ENCODE measurements around the gene TRNP1. TPM values are rescaled to one million over a fixed set of nuclear protein-coding genes. Genes with fewer than 3 reads are reported as not detected.

TRNP1 gene
- polyA plus RNA-seq, 1 donor (not counting 4 experiments of a cell fraction or from before 2014, with no cell fraction given), result 164 TPM

DNA sequence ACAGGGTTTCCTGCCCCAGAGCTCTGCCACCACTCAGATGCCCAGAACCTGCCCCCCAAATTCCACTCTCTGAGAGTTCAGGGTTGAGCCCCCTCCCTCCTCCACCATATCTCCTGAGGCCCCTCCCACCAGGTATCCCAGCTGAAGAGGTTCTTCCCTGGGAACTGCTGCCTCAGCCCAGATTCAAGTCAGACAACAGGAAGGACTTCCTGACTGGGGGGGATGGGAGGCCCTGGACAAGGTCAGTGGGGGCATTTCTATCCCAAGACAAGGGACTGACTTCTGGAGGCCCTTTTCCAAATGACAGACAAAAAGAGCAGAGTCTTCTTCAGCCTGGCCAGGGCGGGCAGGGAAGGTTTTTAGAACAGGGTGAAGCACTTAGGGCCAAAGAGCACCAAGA lies 43.2 kb downstream of the TRNP1 start:
- Histone ChIP-seq H3K4me2 (ENCODE audit: control insufficient read depth, extremely low read depth, insufficient read depth, low read depth, low read length) (no peak overlapping the region), H2AFZ (ENCODE audit: control insufficient read depth, low read length) (no peak overlapping the region), H3K27ac (ENCODE audit: control insufficient read depth, insufficient read depth, low read length) (no peak overlapping the region), H3K79me2 (ENCODE audit: control insufficient read depth, insufficient read depth, low read length) (no peaks in the 10 kb centered on the region), H3K9me3 (ENCODE audit: control insufficient read depth, low read depth, low read length) (no peaks in the 10 kb centered on the region), H3K4me1 (ENCODE audit: control insufficient read depth, extremely low read depth, insufficient read depth, low read length) (peaks cover 13% of the 10 kb centered on the region), H3K9ac (ENCODE audit: control insufficient read depth, extremely low read depth, insufficient read depth, low read length) (no peak overlapping the region), H3K36me3 (ENCODE audit: control insufficient read depth in 2 of 2, extremely low read depth in 1 of 2, insufficient read depth in 2 of 2, low read length in 2 of 2) (no peaks in the 10 kb centered on the region), H3K4me3 (ENCODE audit: control insufficient read depth in 2 of 3, extremely low read depth in 1 of 3, insufficient read depth in 2 of 3, low read depth in 1 of 3, low read length in 3 of 3) (no peak overlapping the region), H4K20me1 (ENCODE audit: control insufficient read depth, extremely low read depth, insufficient read depth, low read length) (no peaks in the 10 kb centered on the region), H3K27me3 (ENCODE audit: control insufficient read depth, extremely low read depth, insufficient read depth, low read length) (no peaks in the 10 kb centered on the region), H3K9me1 (ENCODE audit: control insufficient read depth, extremely low read depth, insufficient read depth, low read length) (no peaks in the 10 kb centered on the region)
- dilution Hi-C loops (cut with MboI; ENCODE audit: extremely low pct_ligation_motif_present, low sequenced_read_pairs), result loop anchor here (25.0 kb wide), 1 partner anchor 251 kb away; no protein-coding TSS in a partner anchor
- TF ChIP-seq, protein P1, sequence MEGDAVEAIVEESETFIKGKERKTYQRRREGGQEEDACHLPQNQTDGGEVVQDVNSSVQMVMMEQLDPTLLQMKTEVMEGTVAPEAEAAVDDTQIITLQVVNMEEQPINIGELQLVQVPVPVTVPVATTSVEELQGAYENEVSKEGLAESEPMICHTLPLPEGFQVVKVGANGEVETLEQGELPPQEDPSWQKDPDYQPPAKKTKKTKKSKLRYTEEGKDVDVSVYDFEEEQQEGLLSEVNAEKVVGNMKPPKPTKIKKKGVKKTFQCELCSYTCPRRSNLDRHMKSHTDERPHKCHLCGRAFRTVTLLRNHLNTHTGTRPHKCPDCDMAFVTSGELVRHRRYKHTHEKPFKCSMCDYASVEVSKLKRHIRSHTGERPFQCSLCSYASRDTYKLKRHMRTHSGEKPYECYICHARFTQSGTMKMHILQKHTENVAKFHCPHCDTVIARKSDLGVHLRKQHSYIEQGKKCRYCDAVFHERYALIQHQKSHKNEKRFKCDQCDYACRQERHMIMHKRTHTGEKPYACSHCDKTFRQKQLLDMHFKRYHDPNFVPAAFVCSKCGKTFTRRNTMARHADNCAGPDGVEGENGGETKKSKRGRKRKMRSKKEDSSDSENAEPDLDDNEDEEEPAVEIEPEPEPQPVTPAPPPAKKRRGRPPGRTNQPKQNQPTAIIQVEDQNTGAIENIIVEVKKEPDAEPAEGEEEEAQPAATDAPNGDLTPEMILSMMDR (optimal IDR thresholded peaks at IDR 0.05 in 1 of 3, IDR thresholded peaks at IDR 0.05 in 1 of 3, conservative IDR thresholded peaks at IDR 0.05 in 1 of 3; ENCODE audit: extremely low read depth in 1 of 3, insufficient read depth in 2 of 3, low read length in 3 of 3), result no peak
- TF ChIP-seq EZH2 (IDR thresholded peaks at IDR 0.05; ENCODE audit: low read length), result no peak
- FAIRE-seq (no peak), DNase-seq (ENCODE audit: low read depth, low spot score) (no peak)

- dilution Hi-C loops (cut with MboI; ENCODE audit: extremely low pct_ligation_motif_present, low sequenced_read_pairs), result loop anchor here (25.0 kb wide), 1 partner anchor 250 kb away; no protein-coding TSS in a partner anchor
- Histone ChIP-seq H2AFZ (ENCODE audit: control insufficient read depth, low read length) (no peak overlapping the region), H3K79me2 (ENCODE audit: control insufficient read depth, insufficient read depth, low read length) (no peaks in the 10 kb centered on the region), H3K9me1 (ENCODE audit: control insufficient read depth, extremely low read depth, insufficient read depth, low read length) (no peaks in the 10 kb centered on the region), H3K27ac (ENCODE audit: control insufficient read depth, insufficient read depth, low read length) (no peak overlapping the region), H3K27me3 (ENCODE audit: control insufficient read depth, extremely low read depth, insufficient read depth, low read length) (no peaks in the 10 kb centered on the region), H3K4me2 (ENCODE audit: control insufficient read depth, extremely low read depth, insufficient read depth, low read depth, low read length) (no peak overlapping the region), H4K20me1 (ENCODE audit: control insufficient read depth, extremely low read depth, insufficient read depth, low read length) (no peaks in the 10 kb centered on the region), H3K36me3 (ENCODE audit: control insufficient read depth in 2 of 2, extremely low read depth in 1 of 2, insufficient read depth in 2 of 2, low read length in 2 of 2) (no peaks in the 10 kb centered on the region), H3K9me3 (ENCODE audit: control insufficient read depth, low read depth, low read length) (no peaks in the 10 kb centered on the region), H3K9ac (ENCODE audit: control insufficient read depth, extremely low read depth, insufficient read depth, low read length) (no peak overlapping the region), H3K4me3 (ENCODE audit: control insufficient read depth in 2 of 3, extremely low read depth in 1 of 3, insufficient read depth in 2 of 3, low read depth in 1 of 3, low read length in 3 of 3) (no peak overlapping the region), H3K4me1 (ENCODE audit: control insufficient read depth, extremely low read depth, insufficient read depth, low read length) (peaks cover 8% of the 10 kb centered on the region)
- TF ChIP-seq EZH2 (IDR thresholded peaks at IDR 0.05; ENCODE audit: low read length), result no peak
- TF ChIP-seq, protein P1 (optimal IDR thresholded peaks at IDR 0.05 in 1 of 3, IDR thresholded peaks at IDR 0.05 in 1 of 3, conservative IDR thresholded peaks at IDR 0.05 in 1 of 3; ENCODE audit: extremely low read depth in 1 of 3, insufficient read depth in 2 of 3, low read length in 3 of 3), result no peak
- DNase-seq (ENCODE audit: low read depth, low spot score) (no peak), FAIRE-seq (no peak)
Observed at GRCh38 chr1:27037518-27037917, 44.0 kb downstream of the TRNP1 start.

Data from keratinocyte (primary cell).